Measurements from ENCODE around the gene NAA35.

Gene NAA35

GRCh38 chr9:85960688-85961093 is 19.7 kb downstream of the NAA35 start:
- Histone ChIP-seq H3K36me3 (ENCODE audit: control insufficient read depth, insufficient read depth, low read length) (no peaks in the 10 kb centered on the region), H3K9me3 (ENCODE audit: control insufficient read depth, low read length) (no peaks in the 10 kb centered on the region), H3K9ac (no peak overlapping the region), H3K79me2 (no peaks in the 10 kb centered on the region), H3K27me3 (ENCODE audit: control insufficient read depth, insufficient read depth, low read length) (no peaks in the 10 kb centered on the region), H2AFZ (no peak overlapping the region), H3K27ac (no peak overlapping the region), H3K4me2 (ENCODE audit: low read length) (no peak overlapping the region), H3K4me3 (ENCODE audit: low read depth, low read length) (no peak overlapping the region), H3K4me1 (peaks cover 3% of the 10 kb centered on the region)
- TF ChIP-seq, protein P1, sequence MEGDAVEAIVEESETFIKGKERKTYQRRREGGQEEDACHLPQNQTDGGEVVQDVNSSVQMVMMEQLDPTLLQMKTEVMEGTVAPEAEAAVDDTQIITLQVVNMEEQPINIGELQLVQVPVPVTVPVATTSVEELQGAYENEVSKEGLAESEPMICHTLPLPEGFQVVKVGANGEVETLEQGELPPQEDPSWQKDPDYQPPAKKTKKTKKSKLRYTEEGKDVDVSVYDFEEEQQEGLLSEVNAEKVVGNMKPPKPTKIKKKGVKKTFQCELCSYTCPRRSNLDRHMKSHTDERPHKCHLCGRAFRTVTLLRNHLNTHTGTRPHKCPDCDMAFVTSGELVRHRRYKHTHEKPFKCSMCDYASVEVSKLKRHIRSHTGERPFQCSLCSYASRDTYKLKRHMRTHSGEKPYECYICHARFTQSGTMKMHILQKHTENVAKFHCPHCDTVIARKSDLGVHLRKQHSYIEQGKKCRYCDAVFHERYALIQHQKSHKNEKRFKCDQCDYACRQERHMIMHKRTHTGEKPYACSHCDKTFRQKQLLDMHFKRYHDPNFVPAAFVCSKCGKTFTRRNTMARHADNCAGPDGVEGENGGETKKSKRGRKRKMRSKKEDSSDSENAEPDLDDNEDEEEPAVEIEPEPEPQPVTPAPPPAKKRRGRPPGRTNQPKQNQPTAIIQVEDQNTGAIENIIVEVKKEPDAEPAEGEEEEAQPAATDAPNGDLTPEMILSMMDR (IDR thresholded peaks at IDR 0.05): no peak

DNA sequence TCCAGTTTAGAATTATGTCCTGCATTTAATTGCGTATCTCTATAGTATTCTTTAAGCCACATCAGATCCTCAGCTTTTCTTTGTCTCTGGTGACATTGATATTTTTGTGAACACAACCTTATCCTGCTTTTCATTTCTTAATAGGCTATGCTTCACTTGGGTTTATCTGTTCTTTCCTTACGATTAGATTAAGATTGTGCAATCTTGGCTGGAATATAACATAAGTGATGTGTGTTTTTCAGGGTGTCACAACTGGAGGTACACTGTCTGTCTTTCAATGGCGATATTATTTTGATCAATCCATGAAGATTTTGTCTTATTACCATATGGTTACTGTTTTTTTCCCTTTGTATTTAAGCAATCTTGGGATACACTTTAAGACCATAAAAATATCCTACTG is 23.6 kb downstream of the NAA35 start:
- no peak overlapping the region for H3K4me2 ChIP-seq (ENCODE audit: low read length)
- H3K27ac ChIP-seq: no peak overlapping the region
- TF ChIP-seq, protein P1 (IDR thresholded peaks at IDR 0.05): no peak
- H3K9ac ChIP-seq: no peak overlapping the region
- H3K79me2 ChIP-seq: no peaks in the 10 kb centered on the region
- H2AFZ ChIP-seq: no peak overlapping the region
- H3K4me1 ChIP-seq: peaks cover 3% of the 10 kb centered on the region
- no peak overlapping the region for H3K4me3 ChIP-seq (ENCODE audit: low read depth, low read length)
- H3K9me3 ChIP-seq (ENCODE audit: control insufficient read depth, low read length): no peaks in the 10 kb centered on the region
- H3K27me3 ChIP-seq (ENCODE audit: control insufficient read depth, insufficient read depth, low read length): no peaks in the 10 kb centered on the region
- no peaks in the 10 kb centered on the region for H3K36me3 ChIP-seq (ENCODE audit: control insufficient read depth, insufficient read depth, low read length)

DNA sequence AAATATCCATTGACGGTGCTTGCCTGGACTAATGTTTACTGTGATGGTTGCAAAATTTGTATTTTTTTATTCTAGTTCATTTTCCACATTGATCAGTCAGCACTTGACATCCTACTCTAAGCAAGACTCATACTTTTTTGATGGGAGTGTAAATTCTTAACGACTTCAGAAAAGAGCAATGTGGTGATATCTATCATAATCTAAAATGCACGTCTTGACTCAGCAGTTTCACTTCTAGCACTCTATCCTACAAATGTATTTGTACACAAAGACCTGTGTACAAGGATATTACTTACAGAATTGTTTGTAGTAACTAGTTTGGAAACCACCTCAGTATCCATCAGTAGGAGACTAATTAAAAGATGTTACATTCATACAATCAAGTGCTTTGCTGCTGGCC is 24.0 kb downstream of the NAA35 start:
- H2AFZ ChIP-seq: no peak overlapping the region
- H3K79me2 ChIP-seq: no peaks in the 10 kb centered on the region
- H3K4me1 ChIP-seq: peaks cover 3% of the 10 kb centered on the region
- TF ChIP-seq, protein P1 (IDR thresholded peaks at IDR 0.05): no peak
- H3K4me2 ChIP-seq (ENCODE audit: low read length): no peak overlapping the region
- H3K27me3 ChIP-seq (ENCODE audit: control insufficient read depth, insufficient read depth, low read length): no peaks in the 10 kb centered on the region
- H3K4me3 ChIP-seq (ENCODE audit: low read depth, low read length): no peak overlapping the region
- no peaks in the 10 kb centered on the region for H3K36me3 ChIP-seq (ENCODE audit: control insufficient read depth, insufficient read depth, low read length)
- no peak overlapping the region for H3K9ac ChIP-seq
- H3K9me3 ChIP-seq (ENCODE audit: control insufficient read depth, low read length): no peaks in the 10 kb centered on the region
- no peak overlapping the region for H3K27ac ChIP-seq

GRCh38 chr9:85969727-85970126 is 28.8 kb downstream of the NAA35 start:
- Histone ChIP-seq H3K27ac (no peak overlapping the region), H3K36me3 (ENCODE audit: control insufficient read depth, insufficient read depth, low read length) (no peaks in the 10 kb centered on the region), H3K79me2 (no peaks in the 10 kb centered on the region), H3K4me3 (ENCODE audit: low read depth, low read length) (no peak overlapping the region), H3K4me1 (no peaks in the 10 kb centered on the region), H3K9me3 (ENCODE audit: control insufficient read depth, low read length) (no peaks in the 10 kb centered on the region), H2AFZ (no peak overlapping the region), H3K27me3 (ENCODE audit: control insufficient read depth, insufficient read depth, low read length) (no peaks in the 10 kb centered on the region), H3K9ac (no peak overlapping the region), H3K4me2 (ENCODE audit: low read length) (no peak overlapping the region)
- TF ChIP-seq, protein P1 (IDR thresholded peaks at IDR 0.05): no peak

GRCh38 chr9:85971731-85972130 is 30.8 kb downstream of the NAA35 start:
- Histone ChIP-seq H3K9ac (no peak overlapping the region), H3K4me1 (no peaks in the 10 kb centered on the region), H2AFZ (no peak overlapping the region), H3K4me2 (ENCODE audit: low read length) (no peak overlapping the region), H3K4me3 (ENCODE audit: low read depth, low read length) (no peak overlapping the region), H3K36me3 (ENCODE audit: control insufficient read depth, insufficient read depth, low read length) (no peaks in the 10 kb centered on the region), H3K9me3 (ENCODE audit: control insufficient read depth, low read length) (no peaks in the 10 kb centered on the region), H3K27ac (no peak overlapping the region), H3K27me3 (ENCODE audit: control insufficient read depth, insufficient read depth, low read length) (no peaks in the 10 kb centered on the region), H3K79me2 (no peaks in the 10 kb centered on the region)
- TF ChIP-seq, protein P1 (IDR thresholded peaks at IDR 0.05): no peak
